ENCODE results near the gene SENP1. TPM values are rescaled to one million over a fixed set of nuclear protein-coding genes. Genes with fewer than 3 reads are reported as not detected.
"Not testable (repeated sequence)": the region's sequence is repeated elsewhere in the genome, so short reads cannot be mapped to it uniquely, and the experiment has no call there.

Gene SENP1
- 10 to 100 TPM; 36.6 to 59.7 TPM for total RNA-seq

DNA sequence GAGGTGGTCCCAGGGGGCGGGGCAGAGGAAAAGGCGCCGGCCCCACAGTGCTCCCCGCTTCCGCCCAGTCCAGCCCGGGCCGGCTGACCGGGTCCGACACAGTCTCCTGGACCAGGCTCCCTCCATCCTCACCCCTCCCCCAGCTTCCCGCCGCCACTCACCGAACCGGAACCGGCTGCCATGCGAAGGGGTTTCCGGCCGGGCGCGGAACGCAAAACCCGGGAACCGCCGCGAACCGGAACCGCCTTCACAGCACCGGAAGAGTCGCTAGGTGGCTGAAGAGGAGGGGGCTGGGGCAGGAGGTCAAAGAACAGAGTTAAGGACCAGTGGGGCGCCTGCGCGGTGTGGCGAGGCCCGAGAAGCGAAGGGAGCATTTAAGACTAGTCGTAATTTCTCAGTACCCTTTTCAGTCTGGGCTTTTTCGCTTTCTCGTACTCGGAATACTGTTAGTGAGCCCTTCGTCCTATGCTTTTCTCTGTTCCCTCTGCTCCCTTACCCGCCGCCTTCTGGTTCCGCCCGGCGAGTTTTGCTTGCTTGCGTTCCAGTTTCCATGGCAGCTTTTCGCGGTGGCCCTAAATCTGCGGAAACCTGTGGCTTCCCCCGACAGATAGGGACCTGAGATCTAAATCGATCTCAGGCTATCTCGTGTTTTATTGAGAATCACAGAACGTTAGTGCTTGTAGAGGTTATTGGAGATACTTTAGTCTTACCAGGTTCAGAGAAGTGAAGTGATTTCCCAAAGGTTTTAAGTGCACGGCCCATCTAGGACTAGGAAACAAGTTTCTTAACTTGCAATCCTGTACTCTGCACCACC is at the start of gene SENP1:
SENP1 (minus strand) TSS at position 213 of the 814 bp plus-strand sequence. CDS start 4,607 bp downstream, outside the sequence.
- peaks cover 8% of the 10 kb centered on the region in 2 donors for H3K27me3 Mint-ChIP-seq
- peak; percentile 90 to 94 for ATAC-seq
- H3K27ac Mint-ChIP-seq = peak within 1 kb of the TSS; percentile 94 to 99
- H3K4me1 Mint-ChIP-seq (ENCODE audit: low read depth in 2 of 2) = peaks cover 28 to 37% of the 10 kb centered on the region in 2 donors
- peaks cover 7% of the 10 kb centered on the region for H3K36me3 Mint-ChIP-seq
- DNase-seq (ENCODE audit: low spot score) = peak; percentile 94
- H3K9me3 Mint-ChIP-seq = no peaks in the 10 kb centered on the region
- peak within 1 kb of the TSS; percentile 97 for H3K4me3 Mint-ChIP-seq

DNA sequence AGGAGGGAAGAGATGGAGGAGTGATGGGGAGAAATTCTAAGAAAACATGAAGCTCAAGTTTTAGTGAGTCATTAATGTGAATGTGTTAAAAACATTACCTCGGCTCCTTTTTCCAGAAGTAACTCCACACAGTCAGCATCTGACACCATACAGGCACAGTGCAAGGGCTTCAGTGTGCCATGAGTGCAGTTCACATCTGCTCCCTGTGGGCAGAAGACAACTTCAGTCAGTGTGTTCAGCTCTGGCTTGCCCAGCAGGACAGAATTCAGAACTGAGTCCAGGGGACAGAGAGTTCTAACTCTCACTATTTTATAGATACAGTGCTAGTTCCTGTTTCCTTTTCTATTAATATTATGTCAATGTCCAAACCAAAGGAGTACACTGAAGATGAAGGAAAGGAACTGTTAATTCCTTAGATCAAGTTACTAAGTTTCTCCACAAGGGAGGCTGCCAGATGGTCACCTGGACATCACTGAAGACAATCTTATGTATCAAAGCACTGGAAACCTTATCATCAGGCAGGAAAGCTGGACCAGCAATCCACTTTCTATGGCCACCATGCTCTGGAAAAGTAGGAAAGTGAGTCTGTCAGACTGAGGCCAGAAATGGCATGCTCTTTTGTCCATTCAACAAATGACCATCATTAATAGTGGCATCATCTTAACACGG is 45.4 kb upstream of the SENP1 start:
- H3K4me3 Mint-ChIP-seq = no peak overlapping the region
- no peaks in the 10 kb centered on the region for H3K27me3 Mint-ChIP-seq
- ATAC-seq (no peak), DNase-seq (ENCODE audit: low spot score) (no peak)
- peaks cover 20% of the 10 kb centered on the region for H3K36me3 Mint-ChIP-seq
- no peaks in the 10 kb centered on the region for H3K9me3 Mint-ChIP-seq
- no peak overlapping the region for H3K27ac Mint-ChIP-seq
- H3K4me1 Mint-ChIP-seq (ENCODE audit: low read depth in 2 of 2) = peaks cover 9 to 34% of the 10 kb centered on the region in 2 donors

DNA sequence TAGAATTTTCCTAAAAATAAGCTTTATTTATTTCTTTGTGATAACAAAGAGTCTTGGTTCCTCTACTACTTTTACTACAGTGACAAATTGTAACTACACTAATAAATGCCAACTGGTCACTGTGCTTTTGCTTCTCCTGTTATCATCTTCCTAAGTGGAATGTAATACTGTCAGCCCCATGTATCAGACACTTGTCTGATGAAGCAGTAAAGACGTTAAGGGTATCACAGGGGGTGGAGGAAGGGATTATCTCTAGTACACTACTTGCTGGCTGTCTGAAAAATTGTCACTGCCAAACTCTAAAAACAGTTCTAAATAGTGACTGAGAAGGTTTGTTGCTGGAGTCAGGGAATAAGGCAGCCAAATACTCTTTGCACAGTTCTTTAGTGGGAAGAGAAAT is 40.1 kb upstream of the SENP1 start:
- ATAC-seq = no peak
- Mint-ChIP-seq H3K4me3 (no peak overlapping the region), H3K36me3 (peaks cover 26% of the 10 kb centered on the region), H3K27ac (no peak overlapping the region), H3K4me1 (ENCODE audit: low read depth in 2 of 2) (peaks cover 0 to 6% of the 10 kb centered on the region in 2 donors), H3K27me3 (no peaks in the 10 kb centered on the region), H3K9me3 (no peaks in the 10 kb centered on the region)
- DNase-seq (ENCODE audit: low spot score) = no peak

- no peak for ATAC-seq
- no peak for DNase-seq (ENCODE audit: low spot score)
- peak overlapping the region in 1 of 2 donors; percentile 7 for H3K27ac Mint-ChIP-seq
- no peaks in the 10 kb centered on the region for H3K9me3 Mint-ChIP-seq
- no peaks in the 10 kb centered on the region for H3K4me1 Mint-ChIP-seq (ENCODE audit: low read depth in 2 of 2)
- no peaks in the 10 kb centered on the region for H3K27me3 Mint-ChIP-seq
- peaks cover 12% of the 10 kb centered on the region for H3K36me3 Mint-ChIP-seq
- no peak overlapping the region for H3K4me3 Mint-ChIP-seq
Observed at GRCh38 chr12:48143898-48144297, 38.0 kb upstream of the SENP1 start.

DNA sequence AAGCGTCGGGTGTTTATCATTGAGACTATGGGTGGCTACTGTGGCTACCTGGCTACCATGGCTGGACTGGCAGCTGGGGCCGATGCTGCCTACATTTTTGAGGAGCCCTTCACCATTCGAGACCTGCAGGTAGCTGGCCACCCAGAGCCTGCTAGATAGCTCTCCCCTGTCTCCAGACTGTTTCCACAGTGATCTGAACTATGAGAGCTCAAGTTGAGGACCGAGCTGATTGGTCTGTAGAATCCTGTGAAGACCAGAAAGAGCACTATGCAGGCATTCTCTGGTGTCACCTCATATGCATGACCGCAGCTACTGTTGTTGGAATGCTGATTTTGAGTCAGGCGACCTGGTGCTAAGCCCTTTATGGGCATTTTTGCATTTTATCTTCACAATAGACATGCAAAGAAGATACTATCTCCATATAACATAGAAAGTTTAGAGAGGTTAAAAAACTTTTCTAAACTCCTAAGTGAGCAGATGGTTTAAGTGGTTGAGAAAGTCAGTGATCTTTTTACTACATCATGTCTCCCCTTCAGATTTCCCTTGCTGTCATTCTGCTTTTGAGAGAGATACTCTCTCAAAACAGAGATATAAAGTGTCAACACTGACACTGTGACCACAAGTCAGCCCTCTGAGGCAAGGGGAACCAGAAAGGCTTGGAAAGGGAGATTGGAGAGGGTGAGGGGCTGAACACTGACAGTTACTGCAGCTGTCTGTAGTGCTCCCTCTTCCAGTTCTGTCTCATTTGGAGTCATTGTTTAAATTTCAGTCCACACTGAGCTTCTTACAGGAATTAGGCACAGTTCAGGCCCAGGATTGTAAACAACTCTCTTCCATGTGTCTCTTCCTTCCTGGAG is 37.2 kb upstream of the SENP1 start:
- DNase-seq (ENCODE audit: low spot score) (no peak), ATAC-seq (no peak)
- peaks cover 10% of the 10 kb centered on the region for H3K36me3 Mint-ChIP-seq
- peak overlapping the region in 1 of 2 donors; percentile 7 for H3K27ac Mint-ChIP-seq
- no peaks in the 10 kb centered on the region for H3K27me3 Mint-ChIP-seq
- H3K4me1 Mint-ChIP-seq (ENCODE audit: low read depth in 2 of 2) = no peaks in the 10 kb centered on the region
- H3K4me3 Mint-ChIP-seq = no peak overlapping the region
- no peaks in the 10 kb centered on the region for H3K9me3 Mint-ChIP-seq

- Mint-ChIP-seq H3K4me1 (ENCODE audit: low read depth in 2 of 2) (no peaks in the 10 kb centered on the region), H3K36me3 (peaks cover 4% of the 10 kb centered on the region), H3K27ac (no peak overlapping the region), H3K9me3 (no peaks in the 10 kb centered on the region), H3K27me3 (no peaks in the 10 kb centered on the region), H3K4me3 (no peak overlapping the region)
- DNase-seq (ENCODE audit: low spot score) (no peak), ATAC-seq (no peak)
Observed at GRCh38 chr12:48135027-48135426, 29.1 kb upstream of the SENP1 start.

GRCh38 chr12:48132826-48133225 is 26.9 kb upstream of the SENP1 start:
- Mint-ChIP-seq H3K4me3 (no peak overlapping the region), H3K27ac (no peak overlapping the region), H3K36me3 (peaks cover 4% of the 10 kb centered on the region), H3K9me3 (no peaks in the 10 kb centered on the region), H3K27me3 (no peaks in the 10 kb centered on the region), H3K4me1 (ENCODE audit: low read depth in 2 of 2) (no peaks in the 10 kb centered on the region)
- DNase-seq (ENCODE audit: low spot score) (no peak), ATAC-seq (no peak)

DNA sequence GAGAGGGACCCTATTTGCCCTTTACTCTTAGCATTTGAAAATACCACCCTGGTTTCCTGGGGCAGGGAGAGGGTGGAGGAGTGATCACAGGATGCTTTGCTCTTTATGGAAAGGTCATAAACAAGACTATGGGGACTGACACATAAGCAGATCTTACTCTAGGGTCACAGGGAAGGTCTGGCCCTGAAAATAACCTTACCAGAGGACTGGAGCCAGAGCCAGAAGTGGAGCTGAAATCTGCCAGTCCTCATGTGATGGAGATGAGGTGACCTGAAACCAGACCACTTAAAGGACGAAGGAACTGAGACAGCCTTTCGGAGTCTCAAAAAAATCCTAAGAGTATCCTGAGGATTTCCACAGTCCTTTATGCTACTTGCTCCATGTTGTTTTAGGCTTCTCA is 25.6 kb upstream of the SENP1 start:
- H3K9me3 Mint-ChIP-seq = no peaks in the 10 kb centered on the region
- no peak overlapping the region for H3K27ac Mint-ChIP-seq
- H3K4me1 Mint-ChIP-seq (ENCODE audit: low read depth in 2 of 2) = no peaks in the 10 kb centered on the region
- H3K36me3 Mint-ChIP-seq = peaks cover 9% of the 10 kb centered on the region
- ATAC-seq (no peak), DNase-seq (ENCODE audit: low spot score) (no peak)
- no peak overlapping the region for H3K4me3 Mint-ChIP-seq
- no peaks in the 10 kb centered on the region for H3K27me3 Mint-ChIP-seq

DNA sequence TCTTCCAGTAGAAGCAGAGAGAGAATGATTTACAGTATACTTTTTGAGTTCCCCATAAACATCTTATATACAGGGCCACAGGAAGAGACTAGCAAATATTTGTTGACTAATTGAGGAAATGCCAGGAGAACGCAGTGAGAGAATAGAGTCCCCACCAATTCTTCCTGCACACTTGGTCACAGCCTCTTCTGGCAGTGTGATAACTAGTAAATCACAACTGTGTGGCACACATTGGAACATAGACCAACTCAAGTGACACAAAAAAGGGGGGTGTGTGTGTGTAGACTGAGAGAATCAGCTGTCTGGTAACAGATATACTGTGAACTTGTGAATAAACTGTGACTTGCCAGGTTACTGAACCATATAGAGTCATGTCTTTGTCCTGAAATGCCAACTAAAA is 23.5 kb upstream of the SENP1 start:
- H3K27ac Mint-ChIP-seq = no peak overlapping the region

DNA sequence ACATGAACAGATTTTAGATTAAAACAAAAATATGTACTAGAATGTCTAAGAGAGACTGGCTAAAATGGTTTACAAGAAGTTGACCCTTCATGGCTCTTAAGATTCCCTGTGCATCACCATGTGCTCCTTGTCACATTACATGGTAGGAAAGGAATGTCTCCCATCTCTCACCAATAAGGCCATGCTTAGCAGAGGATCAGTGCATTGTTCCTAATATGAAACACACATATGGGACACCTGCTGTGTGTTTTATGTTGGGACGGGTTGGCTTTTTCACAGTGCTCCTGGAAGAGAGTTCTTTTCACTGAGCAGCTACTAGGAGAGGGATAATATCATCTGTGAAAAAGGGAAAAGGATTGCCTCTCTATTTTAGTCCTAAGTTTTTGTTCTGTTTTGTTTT is 22.9 kb upstream of the SENP1 start:
- no peaks in the 10 kb centered on the region for H3K4me1 Mint-ChIP-seq (ENCODE audit: low read depth in 2 of 2)

More for the DNA sequence above, 23.5 kb upstream of the SENP1 start:
- Mint-ChIP-seq H3K4me1 (ENCODE audit: low read depth in 2 of 2) (no peaks in the 10 kb centered on the region), H3K9me3 (no peaks in the 10 kb centered on the region), H3K27me3 (no peaks in the 10 kb centered on the region), H3K36me3 (peaks cover 9% of the 10 kb centered on the region), H3K4me3 (no peak overlapping the region)
- no peak for DNase-seq (ENCODE audit: low spot score)
- no peak for ATAC-seq

DNA sequence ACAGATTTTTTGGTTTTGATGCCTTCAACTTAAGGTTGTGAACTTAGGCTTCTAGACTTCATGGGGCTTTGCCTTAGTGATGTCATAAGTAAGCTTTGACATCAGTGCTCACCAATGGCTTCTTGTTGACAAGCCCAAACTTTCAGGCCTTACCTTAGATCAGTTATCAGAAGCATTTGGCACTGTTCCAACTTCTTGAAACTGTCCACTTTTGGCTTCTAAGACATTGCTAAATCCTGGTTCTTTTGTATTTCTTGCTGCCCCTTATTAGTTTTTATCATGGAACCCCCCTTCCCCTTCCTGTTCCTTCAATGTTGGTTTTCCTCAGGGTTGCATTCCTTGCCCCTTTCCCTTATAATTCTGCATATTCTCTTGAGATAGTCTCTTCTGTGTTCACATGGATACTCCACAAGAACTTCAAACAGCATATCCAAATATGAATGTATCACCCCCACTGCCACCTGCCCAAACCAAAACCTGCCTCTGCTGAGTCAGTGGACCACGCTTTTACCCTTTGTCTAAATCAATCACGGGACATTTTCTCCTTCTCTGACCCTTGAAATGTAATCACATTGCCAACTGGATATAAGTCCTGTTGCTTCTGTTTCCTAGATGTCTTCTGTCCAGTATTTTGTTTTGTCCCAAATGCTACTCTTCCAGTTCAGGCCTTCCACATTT is 21.2 kb upstream of the SENP1 start:
- no peaks in the 10 kb centered on the region for H3K4me1 Mint-ChIP-seq (ENCODE audit: low read depth in 2 of 2)
- no peaks in the 10 kb centered on the region for H3K9me3 Mint-ChIP-seq
- H3K27ac Mint-ChIP-seq = no peak overlapping the region
- no peak overlapping the region for H3K4me3 Mint-ChIP-seq
- peaks cover 9% of the 10 kb centered on the region for H3K36me3 Mint-ChIP-seq
- no peaks in the 10 kb centered on the region for H3K27me3 Mint-ChIP-seq
- DNase-seq (ENCODE audit: low spot score) (no peak), ATAC-seq (no peak)

More for the DNA sequence above, 22.9 kb upstream of the SENP1 start:
- Mint-ChIP-seq H3K27ac (no peak overlapping the region), H3K4me3 (no peak overlapping the region), H3K9me3 (no peaks in the 10 kb centered on the region), H3K36me3 (peaks cover 9% of the 10 kb centered on the region), H3K27me3 (no peaks in the 10 kb centered on the region)
- no peak for ATAC-seq
- no peak for DNase-seq (ENCODE audit: low spot score)

DNA sequence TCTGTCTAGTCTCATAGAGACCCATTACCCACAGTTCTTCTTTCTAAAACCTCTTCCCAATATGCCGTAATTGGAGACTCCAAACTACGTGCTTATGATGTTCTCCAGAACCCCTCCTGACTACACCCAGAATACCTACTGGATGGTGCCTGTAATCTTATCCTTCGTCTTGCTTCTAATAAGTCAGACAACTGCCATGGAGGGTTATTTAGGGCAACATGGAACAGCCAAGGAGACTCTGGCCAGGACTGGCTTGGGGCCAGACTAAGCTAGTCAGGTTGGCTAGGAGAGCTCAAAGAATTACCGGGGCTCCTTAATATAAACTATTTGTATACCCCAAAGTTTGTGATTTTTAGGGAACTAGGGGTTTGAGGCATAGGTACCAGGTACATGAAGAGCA is 20.1 kb upstream of the SENP1 start:
- Mint-ChIP-seq H3K4me3 (no peak overlapping the region), H3K36me3 (peaks cover 9% of the 10 kb centered on the region), H3K4me1 (ENCODE audit: low read depth in 2 of 2) (no peaks in the 10 kb centered on the region), H3K9me3 (no peaks in the 10 kb centered on the region), H3K27me3 (peaks cover 0 to 2% of the 10 kb centered on the region in 2 donors), H3K27ac (no peak overlapping the region)
- DNase-seq (ENCODE audit: low spot score) = no peak
- ATAC-seq = no peak

DNA sequence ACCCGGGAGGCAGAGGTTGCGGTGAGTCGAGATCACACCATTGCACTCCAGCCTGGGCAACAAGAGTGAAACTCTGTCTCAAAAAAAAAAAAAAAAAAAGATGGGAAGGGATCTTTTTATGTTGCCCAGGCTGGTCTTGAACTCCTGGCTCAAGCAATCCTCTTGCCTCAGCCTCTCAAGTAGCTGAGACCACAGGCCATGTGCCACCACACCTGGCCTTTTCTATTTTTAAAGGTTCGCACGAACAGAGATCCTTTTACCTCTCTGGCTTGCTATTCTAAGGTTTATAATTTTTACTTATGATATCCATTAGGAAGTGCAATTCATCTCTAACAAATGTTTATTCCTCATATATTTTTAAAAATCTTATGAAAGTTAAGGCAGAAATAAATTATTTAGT is 19.7 kb upstream of the SENP1 start:
- ATAC-seq; H3K27ac Mint-ChIP-seq; H3K4me3 Mint-ChIP-seq; H3K27me3 Mint-ChIP-seq; H3K4me1 Mint-ChIP-seq (ENCODE audit: low read depth in 2 of 2); DNase-seq (ENCODE audit: low spot score); H3K9me3 Mint-ChIP-seq; H3K36me3 Mint-ChIP-seq: not testable (repeated sequence)

All from natural killer cell treated with Interleukin-12 subunit alpha and Interleukin-12 subunit beta and Interleukin-15 and Interleukin-18, amount 100 ng/mL, for 72 hours (primary cell).